NCI-H2227 (cell line): ENCODE results near the gene OSBPL3.

Experiments used
- DNase-seq: peaks from one replicate; lab custom pipeline; 2025; ENCODE audit not compliant: unreplicated experiment; lab: John Stamatoyannopoulos, UW

The OSBPL3 gene

DNA sequence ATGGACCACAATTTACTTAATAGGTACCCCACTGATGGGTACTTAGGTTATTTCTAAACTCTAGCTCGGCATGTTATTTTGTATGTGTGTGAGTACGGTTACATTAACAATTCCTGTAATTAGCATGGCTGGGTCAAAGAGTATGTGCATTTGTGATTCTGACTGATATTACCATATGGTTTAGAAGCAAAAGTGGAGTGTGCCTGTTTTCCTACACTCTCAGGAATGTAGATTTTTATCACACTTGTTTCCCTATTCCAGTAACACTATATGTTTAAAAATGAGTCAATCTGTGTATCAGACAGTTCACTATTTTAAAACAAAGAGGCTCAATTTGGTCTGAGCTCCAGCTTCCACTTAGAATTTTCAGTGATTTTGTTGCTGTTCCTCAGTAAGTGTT, 178.1 kb downstream of the OSBPL3 start:
- no peak for DNase-seq

DNA sequence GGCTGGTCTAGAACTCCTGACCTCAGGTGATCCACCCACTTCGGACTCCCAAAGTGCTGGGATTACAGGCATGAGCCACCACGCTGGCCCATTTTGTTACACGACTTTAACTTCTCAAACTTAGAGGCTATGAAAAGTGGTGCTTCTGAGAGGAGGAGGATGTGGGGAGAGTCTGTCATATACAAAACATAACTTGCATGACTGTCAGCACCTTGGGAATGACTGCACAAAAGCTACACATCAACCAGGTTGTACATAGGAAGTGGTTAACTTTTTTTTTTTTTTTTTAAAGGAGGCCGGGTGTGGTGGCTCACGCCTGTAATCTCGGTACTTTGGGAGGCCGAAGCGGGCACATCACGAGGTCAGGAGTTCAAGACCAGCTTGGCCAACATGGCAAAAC, 179.3 kb downstream of the OSBPL3 start:
- DNase-seq: no peak

DNA sequence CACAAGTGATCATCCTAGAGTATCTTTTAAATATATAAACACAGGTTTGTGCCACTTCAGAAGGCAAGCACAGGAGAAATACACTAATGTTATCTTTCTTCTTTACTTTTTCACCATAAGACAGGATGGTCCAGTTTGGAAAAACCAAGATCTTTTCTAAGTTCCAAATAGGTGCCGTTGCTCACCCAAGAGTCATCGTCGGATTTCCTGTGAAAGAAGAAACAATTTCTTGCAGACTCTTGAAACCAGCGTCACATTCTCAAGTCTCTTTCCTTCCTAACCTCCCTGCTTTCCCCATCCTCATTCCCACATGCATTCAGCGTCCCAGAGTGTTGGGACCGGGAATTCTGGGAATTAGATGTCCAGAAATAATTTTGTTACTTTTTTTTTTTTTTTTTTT, 179.9 kb downstream of the OSBPL3 start:
- DNase-seq: no peak

DNA sequence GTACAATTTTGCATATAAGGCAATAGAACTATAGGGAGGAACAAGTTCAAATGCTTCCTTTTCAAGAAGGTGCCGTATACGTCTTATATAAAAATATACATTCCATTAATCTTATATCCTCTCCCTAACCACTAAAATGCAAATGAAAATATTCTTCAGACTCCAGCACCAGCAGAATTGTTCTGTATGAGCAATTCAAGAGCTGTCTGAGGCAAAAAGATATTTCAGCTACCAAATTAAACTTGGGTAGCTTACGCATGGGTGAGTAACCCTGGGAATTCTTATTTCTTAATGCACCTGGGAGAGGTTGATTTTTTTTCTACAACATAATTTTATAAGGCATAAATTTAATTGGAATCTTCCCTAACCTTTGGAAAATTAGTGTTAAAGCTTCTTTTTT, 180.5 kb downstream of the OSBPL3 start:
- no peak for DNase-seq

DNA sequence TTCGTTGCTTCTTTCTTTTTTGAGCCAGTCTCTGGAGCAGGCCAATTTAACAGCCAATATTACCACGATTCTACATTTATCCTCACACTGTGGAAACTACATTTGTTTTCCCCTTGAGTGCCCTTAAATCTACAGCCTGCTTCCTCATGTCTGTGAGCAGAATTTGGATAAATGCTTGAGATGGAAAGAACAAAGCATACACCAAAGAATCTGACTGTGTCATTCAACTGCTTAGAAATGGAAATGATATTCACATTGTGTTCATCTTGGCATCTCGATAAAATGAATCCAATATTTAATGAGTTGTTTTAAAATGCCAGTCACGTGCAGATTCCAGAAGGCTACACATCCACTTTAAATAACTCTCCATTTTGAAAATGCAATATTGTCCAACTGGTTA, 181.7 kb downstream of the OSBPL3 start:
- DNase-seq: no peak

DNA sequence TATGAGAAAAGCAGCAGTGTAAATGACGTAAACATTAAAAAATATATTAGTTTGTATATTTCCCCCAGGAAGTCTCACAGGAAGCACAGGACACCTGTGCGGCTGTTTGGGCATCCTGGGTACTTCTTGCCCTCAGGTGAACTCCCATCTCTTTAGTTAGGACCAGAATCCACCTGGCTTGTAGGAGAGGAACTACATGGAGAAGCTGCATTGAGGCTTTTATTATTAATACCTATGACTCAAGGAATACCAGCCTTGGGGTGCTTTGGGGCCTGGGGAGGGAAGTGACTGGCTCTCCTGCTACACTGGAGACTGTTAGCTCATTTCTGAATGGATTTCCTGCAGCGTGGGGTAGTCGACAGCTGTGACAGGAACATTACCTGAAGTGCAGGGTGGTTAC, 182.7 kb downstream of the OSBPL3 start:
- DNase-seq: no peak

DNA sequence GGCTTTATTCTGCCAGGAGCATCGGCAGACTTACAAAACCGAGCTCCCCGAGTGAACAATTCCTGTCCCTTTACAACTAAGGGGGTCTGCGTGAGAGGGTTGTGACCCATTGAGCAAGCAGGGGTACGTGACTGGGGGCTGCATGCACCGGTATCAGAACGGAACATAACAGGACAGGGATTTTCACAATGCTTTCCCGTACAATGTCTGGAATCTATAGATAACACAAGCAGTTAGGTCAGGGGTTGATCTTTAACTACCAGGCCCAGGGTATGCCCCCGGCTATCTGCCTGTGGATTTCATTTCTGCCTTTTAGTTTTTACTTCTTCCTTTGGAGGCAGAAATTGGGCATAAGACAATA, 184.6 kb downstream of the OSBPL3 start:
- DNase-seq: no peak

DNA sequence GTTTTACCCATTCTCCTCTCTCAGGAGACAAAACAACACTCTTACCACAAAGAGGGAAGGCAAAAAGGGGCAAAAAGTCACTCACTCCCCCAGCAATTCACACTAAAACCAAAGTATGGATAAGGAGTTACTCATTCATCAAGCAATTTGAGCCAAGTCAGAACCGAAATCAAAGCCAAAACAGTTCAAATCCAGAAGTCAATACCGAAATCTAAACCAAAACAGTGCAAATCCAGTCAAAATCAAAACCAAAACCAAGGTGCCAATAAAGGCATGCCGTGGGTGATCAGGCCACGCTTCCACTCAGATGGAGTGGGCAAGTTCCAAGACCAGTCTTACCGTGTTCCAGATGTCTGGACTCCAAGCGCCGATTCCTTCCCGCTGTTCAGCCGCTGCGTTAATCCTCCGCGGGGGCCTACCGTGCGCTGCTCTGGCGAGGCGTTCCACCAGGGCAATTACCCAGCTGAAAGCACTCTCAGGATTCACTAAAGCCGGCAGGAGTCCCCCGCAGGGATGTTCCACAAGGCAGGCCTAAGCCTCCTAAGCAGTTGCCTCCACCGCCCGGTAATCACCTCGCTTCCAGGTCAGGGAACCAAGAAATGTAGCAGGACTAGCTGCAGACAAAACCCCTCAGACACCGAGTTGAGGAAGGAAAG, 185.1 kb downstream of the OSBPL3 start:
- peak; percentile 66 for DNase-seq

DNA sequence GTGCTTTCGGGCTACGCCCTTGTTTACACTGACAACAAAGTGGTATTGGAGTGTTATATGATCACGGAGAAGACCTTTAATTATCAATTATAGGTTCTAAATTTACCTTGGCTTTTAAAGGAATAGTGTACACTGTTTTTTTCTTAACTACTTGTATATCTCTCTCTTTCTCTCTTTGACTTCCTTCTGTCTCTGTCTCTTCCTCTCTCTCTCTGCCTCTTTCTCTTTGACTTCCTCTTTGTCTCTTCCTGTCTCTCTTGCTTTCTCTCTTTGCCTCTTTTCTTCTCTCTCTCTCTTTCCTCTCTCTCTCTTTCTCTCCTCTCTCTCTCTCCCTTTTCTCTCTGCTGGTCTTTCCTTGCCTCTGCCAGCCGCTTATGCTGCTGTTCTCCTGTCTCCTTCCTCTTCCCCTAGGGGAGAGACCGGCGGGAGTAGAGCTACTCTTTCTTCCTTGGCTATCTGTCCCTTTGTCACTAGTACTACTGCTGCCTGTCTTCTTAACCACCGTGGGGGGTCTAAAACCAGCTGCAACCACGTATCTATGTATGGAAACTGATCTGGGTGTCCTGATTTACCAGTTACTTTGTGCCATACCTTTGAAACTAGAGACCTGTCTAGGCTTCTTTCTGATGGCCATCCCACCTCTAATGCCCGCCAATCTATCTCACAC, 185.9 kb downstream of the OSBPL3 start:
- DNase-seq: no peak

DNA sequence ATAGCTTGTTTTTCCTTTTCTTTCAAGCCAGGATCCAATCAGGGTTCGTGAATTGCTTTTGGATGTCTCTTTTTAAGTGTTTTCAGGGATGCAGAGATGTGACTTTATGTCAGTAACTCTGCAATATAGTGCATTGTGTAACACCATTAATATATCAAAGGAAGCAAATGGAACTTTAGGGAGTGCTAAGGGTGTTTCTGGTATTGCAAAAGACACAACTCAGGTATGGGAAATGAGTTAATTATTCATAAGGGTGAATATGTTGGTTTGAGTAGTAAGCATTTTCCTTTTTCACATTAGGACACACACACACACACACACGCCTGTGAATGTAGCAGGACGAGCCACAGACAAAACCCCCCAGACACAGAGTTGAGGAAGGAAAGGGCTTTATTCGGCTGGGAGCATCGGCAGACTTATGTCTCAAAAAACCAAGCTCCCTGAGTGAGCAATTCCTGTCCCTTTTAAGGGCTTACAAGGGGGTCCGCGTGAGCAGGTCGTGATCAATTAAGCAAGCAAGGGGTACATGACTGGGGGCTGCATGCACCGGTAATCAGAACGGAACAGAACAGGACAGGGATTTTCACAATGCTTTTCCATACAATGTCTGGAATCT, 190.9 kb downstream of the OSBPL3 start:
- DNase-seq: no peak

DNA sequence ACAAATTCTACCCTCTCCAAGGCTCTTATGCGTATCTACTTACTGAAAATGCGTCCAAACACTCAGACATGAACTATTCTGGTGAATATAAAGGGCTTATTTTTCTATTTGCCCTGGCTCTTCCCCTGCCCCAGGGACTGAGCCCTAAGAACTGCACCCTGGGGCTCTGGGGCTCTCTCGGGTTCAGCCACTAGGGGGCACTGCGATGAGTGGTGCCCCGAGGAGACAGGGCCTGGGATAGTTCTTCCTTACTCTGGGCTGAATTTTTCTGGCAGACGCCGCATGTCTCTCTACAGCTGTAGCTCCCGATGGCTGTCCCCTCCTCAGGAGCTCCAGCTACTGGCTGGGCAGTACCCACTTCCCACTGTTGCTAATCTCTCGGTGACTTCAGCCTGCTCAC, 191.9 kb downstream of the OSBPL3 start:
- DNase-seq: no peak

DNA sequence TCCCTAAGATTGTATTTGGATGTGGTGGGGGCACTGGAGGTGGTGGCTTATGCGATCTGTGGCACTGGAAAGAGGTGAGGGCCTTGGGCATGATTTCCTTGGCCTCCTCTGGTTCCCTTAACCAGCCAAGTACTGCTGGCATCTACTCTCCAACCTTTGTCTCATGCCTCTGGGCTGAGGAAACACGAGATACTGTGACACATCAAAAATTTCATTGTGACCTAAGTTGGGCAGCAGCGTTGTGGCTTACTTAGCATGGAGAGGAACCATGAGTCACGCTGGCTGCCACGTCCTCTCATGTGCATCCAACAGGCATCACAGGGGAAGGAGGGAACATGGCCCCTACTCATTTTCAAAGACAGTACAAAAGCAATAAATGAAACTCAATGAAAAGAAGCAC, 193.0 kb downstream of the OSBPL3 start:
- no peak for DNase-seq

DNA sequence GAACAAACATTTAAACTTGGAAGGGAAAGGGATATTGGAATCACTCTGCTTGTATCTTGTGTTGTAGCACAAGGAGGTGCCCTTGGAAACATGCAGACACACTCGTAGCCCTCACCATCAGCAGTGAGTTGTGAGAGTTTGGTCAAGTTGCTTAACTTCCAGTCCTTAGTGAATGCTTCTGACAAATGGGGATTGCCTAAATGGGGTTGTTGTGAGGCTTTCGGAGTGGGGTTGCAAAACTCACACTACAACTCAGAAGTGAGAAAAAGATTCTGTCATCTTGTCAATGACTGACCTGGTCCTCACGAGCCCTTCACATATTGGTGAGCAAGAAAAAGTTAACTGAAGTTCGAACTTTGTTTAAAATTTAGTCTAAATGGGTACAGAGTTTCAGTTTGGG, 193.7 kb downstream of the OSBPL3 start:
- DNase-seq: no peak

DNA sequence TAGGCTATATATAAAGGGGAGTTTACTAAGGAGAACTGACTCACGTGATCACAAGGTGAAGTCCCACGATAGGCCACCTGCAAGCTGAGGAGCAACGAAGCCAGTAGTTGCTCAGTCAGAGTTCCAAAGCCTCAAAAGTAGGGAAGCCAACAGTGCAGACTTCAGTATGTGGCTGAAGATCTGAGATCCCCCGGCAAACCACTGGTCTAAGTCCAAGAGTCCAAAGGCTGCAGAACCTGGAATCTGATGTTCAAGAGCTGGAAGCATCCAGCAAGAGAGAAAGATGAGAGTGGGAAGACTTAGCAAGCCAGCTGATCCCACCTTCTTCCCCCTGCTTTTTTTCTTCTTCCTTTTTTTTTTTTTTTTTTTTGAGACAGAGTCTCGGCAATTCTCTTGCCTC, 195.7 kb downstream of the OSBPL3 start:
- no peak for DNase-seq

DNA sequence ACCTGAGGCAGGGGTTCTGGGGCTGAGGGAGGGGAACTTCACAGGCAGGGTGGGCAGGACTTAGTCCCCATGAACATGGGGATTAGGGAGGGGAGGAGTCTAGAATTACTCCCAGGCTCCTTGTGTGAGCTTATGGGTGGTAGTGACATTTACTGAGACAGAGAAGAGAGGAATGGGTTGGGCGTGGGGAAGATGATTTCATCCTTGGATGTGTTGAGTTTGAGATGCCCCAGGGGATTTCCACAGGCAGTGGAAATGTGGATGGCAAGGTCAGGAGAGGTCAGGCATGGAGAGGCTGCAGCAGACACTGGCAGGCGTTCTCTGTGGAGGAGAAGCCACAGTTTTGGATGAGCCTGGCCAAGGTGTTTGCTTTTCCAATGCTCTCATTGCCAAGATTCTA, 196.3 kb downstream of the OSBPL3 start:
- no peak for DNase-seq

DNA sequence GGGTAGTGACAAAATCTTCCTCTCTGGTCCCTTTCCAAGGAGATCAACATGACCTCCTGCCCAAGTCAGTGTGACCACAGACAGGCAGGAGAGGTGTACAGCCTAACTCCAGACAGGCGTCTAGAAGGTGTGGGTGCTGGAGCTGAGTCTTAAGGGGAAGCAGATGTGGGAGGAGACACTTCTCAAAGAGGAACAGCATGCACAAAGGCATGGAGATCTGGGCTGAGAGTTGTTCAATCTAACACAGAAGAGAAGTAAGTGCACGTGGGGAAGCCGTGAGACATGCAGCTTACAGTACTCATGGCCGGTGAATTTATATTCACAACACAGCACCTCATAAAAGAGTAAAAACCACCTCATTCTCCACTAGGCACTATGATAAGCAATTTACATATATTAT, 198.9 kb downstream of the OSBPL3 start:
- no peak for DNase-seq

DNA sequence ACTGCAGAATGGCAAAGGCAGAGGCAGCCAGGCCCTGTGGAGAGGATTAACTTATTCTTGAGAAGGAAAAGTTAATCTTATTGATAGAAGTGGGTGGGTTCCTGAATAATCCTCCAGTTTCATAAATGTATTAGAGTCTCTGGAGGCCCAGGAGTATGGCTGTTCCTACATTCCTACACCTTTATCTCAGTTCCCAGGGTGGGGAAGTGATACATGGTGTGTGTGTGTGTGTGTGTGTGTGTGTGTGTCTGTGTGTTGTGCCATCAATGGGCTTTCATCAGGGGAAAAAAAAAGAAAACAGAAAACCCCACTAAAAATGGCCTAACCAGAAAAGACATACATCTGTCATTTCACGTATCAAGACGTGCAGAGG, 200.7 kb downstream of the OSBPL3 start:
- DNase-seq: no peak

DNA sequence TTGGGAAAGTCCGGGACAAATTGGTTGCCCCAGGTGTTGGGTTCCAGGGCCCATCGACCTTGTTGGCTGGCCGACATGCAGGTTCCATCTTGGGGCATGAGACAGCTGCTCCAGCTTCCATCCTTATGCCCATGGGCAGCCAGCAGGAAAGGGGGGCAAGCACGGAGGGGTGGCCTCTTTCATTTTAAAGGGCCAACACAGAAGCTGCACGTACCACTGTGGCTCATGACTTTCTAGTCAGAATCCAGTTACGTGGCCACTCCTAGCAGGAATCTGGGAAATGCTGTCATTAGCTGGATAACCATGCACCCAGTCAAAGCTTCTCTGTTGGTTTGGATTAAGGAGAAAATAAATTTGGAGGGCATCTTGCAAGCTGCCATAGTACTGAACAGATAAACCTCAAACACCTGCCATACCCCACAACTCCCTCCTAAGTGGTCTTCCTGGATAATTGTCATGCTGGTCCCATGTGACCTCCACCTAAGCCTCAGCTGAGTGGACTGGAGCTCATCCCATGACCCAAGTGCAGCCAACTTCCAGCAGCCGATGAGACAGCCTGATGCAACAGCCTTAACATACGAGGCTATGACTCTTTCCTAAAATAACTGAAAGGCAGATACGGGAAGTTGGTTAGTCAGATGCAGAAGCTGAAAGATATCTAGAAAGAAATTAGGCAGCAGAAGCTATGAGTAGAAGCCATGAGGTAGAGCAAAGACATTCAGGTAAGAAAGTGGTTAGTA, 201.3 kb downstream of the OSBPL3 start:
- DNase-seq: no peak

DNA sequence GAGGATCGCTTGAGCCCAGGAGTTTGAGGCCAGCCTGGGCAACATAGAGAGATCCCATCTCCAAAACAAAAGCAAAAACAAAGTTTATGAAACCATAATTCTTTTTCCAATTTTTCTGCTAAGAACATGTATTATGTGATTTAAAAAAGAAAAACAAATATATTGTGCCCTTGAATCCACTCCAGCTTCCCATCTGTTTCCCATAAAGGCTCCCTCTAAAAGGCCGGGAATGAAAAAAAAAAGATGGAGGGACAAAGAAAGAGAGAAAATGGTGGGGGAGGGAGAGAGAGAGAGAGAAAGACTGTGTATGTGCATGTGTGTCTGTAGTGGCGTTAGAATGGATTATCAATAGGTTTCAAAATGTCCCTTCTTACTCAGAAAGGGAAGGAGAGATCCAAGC, 202.2 kb downstream of the OSBPL3 start:
- DNase-seq: no peak

DNA sequence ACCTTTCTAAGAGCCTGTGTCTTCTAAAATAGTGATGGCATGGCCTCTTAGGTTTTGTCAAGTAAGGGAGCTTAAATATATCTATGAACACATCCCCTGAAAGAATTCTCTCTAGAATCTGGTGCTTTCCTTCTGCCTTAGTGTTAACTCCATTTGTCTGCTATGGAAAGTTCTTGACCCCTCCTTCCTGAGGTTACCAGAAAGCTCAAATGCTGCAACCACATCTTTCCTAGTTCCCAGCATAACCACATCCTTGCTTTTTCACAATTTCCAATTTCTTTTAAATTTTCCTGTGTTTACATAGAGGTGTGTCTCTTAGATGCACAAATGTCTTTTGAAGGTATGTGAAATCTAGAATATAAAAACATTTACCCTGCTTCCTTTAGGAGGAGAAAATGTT, 206.3 kb downstream of the OSBPL3 start:
- DNase-seq: no peak

DNA sequence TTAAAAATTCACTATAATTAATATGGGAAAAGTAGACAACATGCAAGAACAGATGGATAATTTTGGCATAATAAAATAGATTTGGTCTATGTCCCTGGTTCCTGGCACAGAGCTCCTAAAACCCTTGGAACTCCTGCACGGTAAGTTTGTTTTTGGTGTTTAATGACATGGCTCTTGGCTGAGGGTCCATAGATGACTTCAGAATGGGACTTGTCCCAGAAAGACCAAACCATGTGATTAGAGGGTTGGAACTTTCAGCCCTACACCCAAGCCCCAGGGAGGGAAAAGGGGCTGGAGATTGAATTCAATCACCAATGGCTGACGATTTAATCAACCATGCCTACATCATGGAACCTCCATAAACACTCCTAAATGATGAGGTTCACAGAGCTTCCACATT, 210.1 kb downstream of the OSBPL3 start:
- DNase-seq: no peak
